Neutrophil (primary cell): ENCODE results near the gene RAB23.

Experiments
- H3K27ac ChIP-seq: fragments of 200-600 bp; sonication (generic); 2 replicates; pipeline ENCODE4 v1.5.1; 2016; ENCODE audit warnings: mild to moderate bottlenecking, moderate library complexity
- H3K27me3 ChIP-seq: fragments of 200-600 bp; sonication (generic); 2 replicates; pipeline ENCODE4 v1.6.0; 2016; ENCODE audit warnings: mild to moderate bottlenecking
- H3K36me3 ChIP-seq: fragments of 200-600 bp; sonication (generic); 2 replicates; pipeline ENCODE4 v1.5.1; 2017
- H3K4me1 ChIP-seq, 2 experiments: fragments of 200-600 bp in 1 of 2; sonication (generic) in 1 of 2; 1 replicate in 1 of 2; 2 replicates in 1 of 2; pipeline versions ENCODE4 v1.5.1 to v1.6.1; 2013 to 2016; ENCODE audit warnings: low read depth in 1 of 2, low read length in 1 of 2, mild to moderate bottlenecking in 1 of 2, moderate library complexity in 1 of 2; ENCODE audit not compliant: control insufficient read depth in 1 of 2, insufficient read depth in 1 of 2
- H3K4me3 ChIP-seq, 2 experiments: fragments of 200-600 bp in 1 of 2; sonication (generic) in 1 of 2; 1 replicate in 1 of 2; 2 replicates in 1 of 2; pipeline ENCODE4 v1.5.1; 2013 to 2016; ENCODE audit warnings: low read depth in 1 of 2, low read length in 1 of 2, mild to moderate bottlenecking in 1 of 2, moderate library complexity in 1 of 2
- H3K9me3 ChIP-seq: fragments of 200-600 bp; sonication (generic); 2 replicates; pipeline ENCODE4 v1.5.1; 2016
- TF ChIP-seq, protein P1 (sequence below): fragments of 200-600 bp; sonication (generic); IDR thresholded peaks from 2 replicates; pipeline ENCODE4 v1.5.1; 2016; ENCODE audit warnings: antibody characterized with exemption

RAB23 gene

DNA sequence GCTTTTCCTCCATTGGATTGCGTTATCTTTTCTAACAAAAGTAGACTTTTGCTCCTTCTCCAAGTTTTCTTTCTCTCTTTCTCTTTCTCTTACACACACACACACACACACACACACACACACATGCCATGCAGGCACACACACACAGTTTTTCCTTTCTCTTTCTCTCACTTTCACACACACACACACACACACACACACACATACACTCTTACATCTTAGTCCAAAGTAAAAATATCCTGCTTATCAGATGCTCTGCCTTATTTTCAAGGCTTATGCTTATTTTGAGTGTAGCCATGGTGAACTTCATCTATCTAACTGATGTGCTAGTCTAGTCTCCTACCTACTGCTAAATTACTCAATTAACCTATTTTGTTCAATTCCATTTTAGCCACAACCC, 34.4 kb upstream of the RAB23 start:
- Histone ChIP-seq H3K9me3 (no peaks in the 10 kb centered on the region), H3K4me3 (no peak overlapping the region), H3K27ac (no peak overlapping the region), H3K27me3 (no peaks in the 10 kb centered on the region), H3K36me3 (no peaks in the 10 kb centered on the region), H3K4me1 (no peaks in the 10 kb centered on the region)
- TF ChIP-seq, protein P1, sequence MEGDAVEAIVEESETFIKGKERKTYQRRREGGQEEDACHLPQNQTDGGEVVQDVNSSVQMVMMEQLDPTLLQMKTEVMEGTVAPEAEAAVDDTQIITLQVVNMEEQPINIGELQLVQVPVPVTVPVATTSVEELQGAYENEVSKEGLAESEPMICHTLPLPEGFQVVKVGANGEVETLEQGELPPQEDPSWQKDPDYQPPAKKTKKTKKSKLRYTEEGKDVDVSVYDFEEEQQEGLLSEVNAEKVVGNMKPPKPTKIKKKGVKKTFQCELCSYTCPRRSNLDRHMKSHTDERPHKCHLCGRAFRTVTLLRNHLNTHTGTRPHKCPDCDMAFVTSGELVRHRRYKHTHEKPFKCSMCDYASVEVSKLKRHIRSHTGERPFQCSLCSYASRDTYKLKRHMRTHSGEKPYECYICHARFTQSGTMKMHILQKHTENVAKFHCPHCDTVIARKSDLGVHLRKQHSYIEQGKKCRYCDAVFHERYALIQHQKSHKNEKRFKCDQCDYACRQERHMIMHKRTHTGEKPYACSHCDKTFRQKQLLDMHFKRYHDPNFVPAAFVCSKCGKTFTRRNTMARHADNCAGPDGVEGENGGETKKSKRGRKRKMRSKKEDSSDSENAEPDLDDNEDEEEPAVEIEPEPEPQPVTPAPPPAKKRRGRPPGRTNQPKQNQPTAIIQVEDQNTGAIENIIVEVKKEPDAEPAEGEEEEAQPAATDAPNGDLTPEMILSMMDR, result no peak

DNA sequence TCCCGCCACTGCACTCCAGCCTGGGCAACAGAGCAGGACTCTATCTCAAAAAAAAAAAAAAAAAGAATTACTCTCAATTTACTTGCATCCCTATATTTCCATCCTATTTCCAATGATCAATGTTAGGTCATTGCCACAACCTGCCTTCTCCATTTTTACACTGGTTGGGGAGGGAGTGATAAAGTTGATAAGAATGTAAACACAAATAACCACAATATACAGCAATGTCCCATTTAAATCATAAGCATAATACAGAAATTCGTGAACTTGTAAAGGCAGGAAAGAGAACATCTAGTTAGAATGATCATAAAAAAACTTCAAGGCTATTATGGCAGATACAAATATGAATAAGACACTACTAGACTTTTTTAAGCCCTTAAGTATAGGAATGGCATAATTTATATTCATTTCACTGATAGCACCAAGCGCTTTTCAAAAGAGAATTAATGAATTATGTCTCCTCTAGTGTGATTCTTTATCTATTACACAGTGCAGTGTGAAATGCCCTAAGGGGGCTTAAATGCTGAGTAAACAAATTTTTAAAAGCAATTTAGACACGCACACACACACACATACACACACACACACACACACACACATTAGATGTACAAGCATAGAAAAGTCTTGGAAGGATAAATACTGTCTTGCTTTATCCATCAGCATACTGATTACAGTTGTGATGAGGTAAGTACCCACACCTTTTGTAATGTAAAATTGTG, 33.5 kb upstream of the RAB23 start:
- TF ChIP-seq, protein P1, result no peak
- no peaks in the 10 kb centered on the region for H3K4me1 ChIP-seq
- no peak overlapping the region for H3K4me3 ChIP-seq
- H3K9me3 ChIP-seq, result no peaks in the 10 kb centered on the region
- no peaks in the 10 kb centered on the region for H3K27me3 ChIP-seq
- H3K36me3 ChIP-seq, result no peaks in the 10 kb centered on the region
- no peak overlapping the region for H3K27ac ChIP-seq

DNA sequence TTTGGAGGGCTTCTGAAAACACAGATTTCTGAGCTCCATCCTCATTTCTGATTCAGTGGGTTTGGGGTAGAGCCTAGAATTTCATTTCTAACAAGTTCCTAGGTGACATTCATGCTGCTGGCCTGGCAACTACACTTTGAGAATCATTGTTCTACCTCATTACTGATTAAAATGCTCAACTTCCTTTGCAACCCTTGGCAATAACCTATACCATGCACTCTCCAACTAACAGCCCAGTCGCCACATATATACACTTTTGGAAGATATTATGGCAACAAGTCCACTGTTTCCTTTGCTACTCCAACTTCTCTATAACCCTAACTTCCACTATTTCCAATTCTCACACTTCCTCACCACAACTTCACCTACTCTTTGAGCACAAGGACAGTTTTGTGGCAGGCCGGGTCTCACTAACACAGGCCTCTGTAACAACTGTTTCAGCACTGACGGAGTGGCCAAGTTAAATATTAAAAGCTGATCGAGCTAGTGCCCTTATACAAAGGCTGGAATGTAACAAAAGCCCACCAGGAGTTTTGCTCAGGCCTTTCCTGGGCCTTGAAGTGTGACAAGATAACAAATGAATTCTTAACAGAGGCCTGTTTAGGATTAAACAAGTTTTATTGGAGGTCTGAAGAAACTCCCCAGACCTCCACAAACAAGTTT, 32.1 kb upstream of the RAB23 start:
- Histone ChIP-seq H3K27me3 (no peaks in the 10 kb centered on the region), H3K27ac (no peak overlapping the region), H3K36me3 (no peaks in the 10 kb centered on the region), H3K4me1 (no peaks in the 10 kb centered on the region), H3K9me3 (no peaks in the 10 kb centered on the region), H3K4me3 (no peak overlapping the region)
- TF ChIP-seq, protein P1, result no peak

DNA sequence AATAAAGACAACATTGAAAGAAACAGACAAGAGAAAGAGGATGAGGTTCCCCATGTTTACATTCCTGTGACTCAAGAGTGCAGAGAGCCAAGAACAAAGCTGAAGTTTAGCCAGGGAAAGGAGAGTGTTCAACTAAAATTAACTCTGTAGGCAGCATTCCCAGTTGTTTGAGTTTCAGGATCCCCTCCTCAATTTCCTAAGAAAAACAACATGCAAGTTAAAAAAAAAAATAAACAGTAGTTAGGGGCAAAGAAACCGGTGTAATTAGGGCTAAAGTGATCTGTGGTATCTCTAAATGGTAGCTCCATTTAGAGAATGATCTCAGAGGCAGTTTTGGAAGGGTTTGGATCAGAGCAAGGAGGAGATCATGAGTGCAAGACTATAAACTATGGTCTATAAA, 30.9 kb upstream of the RAB23 start:
- Histone ChIP-seq H3K9me3 (no peaks in the 10 kb centered on the region), H3K36me3 (no peaks in the 10 kb centered on the region), H3K4me3 (no peak overlapping the region), H3K27me3 (no peaks in the 10 kb centered on the region), H3K27ac (no peak overlapping the region), H3K4me1 (no peaks in the 10 kb centered on the region)
- TF ChIP-seq, protein P1, result no peak

DNA sequence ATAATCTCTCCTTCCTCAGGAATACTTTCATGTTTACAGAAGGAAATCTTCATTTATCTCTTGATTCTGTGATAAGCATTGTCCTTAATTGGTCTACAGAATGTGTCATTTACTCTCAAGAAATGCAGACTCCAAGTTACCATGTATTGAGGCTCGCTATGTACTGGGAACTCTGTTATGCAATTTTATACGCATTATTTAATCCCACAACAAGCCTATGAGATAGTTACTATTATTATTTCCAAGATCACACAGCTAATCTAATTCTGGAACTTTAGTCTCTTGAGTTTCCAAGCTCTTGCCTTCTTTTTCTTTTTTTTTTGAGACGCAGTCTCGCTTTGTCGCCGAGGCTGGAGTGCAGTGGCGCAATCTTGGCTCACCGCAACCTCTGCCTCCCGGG, 30.0 kb upstream of the RAB23 start:
- TF ChIP-seq, protein P1, result no peak
- H3K36me3 ChIP-seq, result no peaks in the 10 kb centered on the region
- H3K4me3 ChIP-seq, result no peak overlapping the region
- H3K27ac ChIP-seq, result no peak overlapping the region
- no peaks in the 10 kb centered on the region for H3K4me1 ChIP-seq
- H3K27me3 ChIP-seq, result no peaks in the 10 kb centered on the region
- H3K9me3 ChIP-seq, result no peaks in the 10 kb centered on the region
